K562 (cell line): ENCODE results near the gene CCDC106. TPM values are rescaled to one million over a fixed set of nuclear protein-coding genes. Genes with fewer than 3 reads are reported as not detected.

Experiments
- CREB1 ChIP-seq, 2 experiments: sonication (generic) in 1 of 2; formaldehyde crosslinking in 1 of 2; IDR thresholded peaks; 2 replicates each; pipeline versions ENCODE4 v1.6.1 to v1.8.0; 2012 to 2022; ENCODE audit warnings: inconsistent platforms in 1 of 2, mild to moderate bottlenecking in 1 of 2, missing genetic modification reagents in 1 of 2, moderate library complexity in 1 of 2
- DDX20 ChIP-seq: fragments of 450-650 bp; IDR thresholded peaks from 2 replicates; pipeline ENCODE4 v1.6.1; 2016; ENCODE audit warnings: missing genetic modification characterization, low read depth, mild to moderate bottlenecking, missing compliant biosample characterization, moderate library complexity
- DMBX1 ChIP-seq: fragments of 250-450 bp; sonication (Bioruptor Pico); IDR thresholded peaks from 2 replicates; pipeline ENCODE4 v1.8.0; 2022; ENCODE audit warnings: inconsistent platforms, mild to moderate bottlenecking, moderate library complexity, borderline replicate concordance
- ETV6 ChIP-seq, 3 experiments: fragments of 150-350 bp in 1 of 3; sonication (generic) in 1 of 3; formaldehyde crosslinking in 1 of 3; IDR thresholded peaks; 2 replicates each; pipeline versions ENCODE4 v1.6.1 to v1.8.0; 2014 to 2022; ENCODE audit warnings: borderline replicate concordance in 2 of 3, low read depth in 2 of 3, antibody characterized with exemption in 1 of 3, low read length in 1 of 3, mild to moderate bottlenecking in 1 of 3, missing genetic modification reagents in 1 of 3
- FOSL1 ChIP-seq: fragments of 200-800 bp; sonication (Bioruptor generic); conservative IDR thresholded peaks from 2 replicates; pipeline ENCODE4 v1.6.1; 2016; ENCODE audit warnings: missing genetic modification characterization, missing compliant biosample characterization
- FOXK1 ChIP-seq: sonication (generic); formaldehyde crosslinking; IDR thresholded peaks from 2 replicates; pipeline ENCODE4 v1.8.0; 2022; ENCODE audit warnings: missing genetic modification reagents, mild to moderate bottlenecking, borderline replicate concordance
- GMEB1 ChIP-seq: fragments of 250-450 bp; sonication (Bioruptor Pico); IDR thresholded peaks from 2 replicates; pipeline ENCODE4 v1.4.0; 2020; ENCODE audit warnings: mild to moderate bottlenecking
- GTF2E2 ChIP-seq: fragments of 200-800 bp; sonication (Bioruptor generic); IDR thresholded peaks from 2 replicates; pipeline ENCODE4 v1.6.1; 2016; ENCODE audit warnings: missing genetic modification characterization, missing compliant biosample characterization
- HDAC8 ChIP-seq: fragments of 450-650 bp; IDR thresholded peaks from 2 replicates; pipeline ENCODE4 v1.6.1; 2016; ENCODE audit warnings: mild to moderate bottlenecking, missing genetic modification characterization, moderate library complexity, missing compliant biosample characterization
- IFI16 ChIP-seq: fragments of 250-450 bp; sonication (Bioruptor Pico); IDR thresholded peaks from 2 replicates; pipeline ENCODE4 v2.1.2; 2022; ENCODE audit warnings: mild to moderate bottlenecking, inconsistent platforms
- ILF3 ChIP-seq: fragments of 450-650 bp; IDR thresholded peaks from 2 replicates; pipeline ENCODE4 v1.6.1; 2018; ENCODE audit warnings: antibody characterized with exemption, mild to moderate bottlenecking, moderate library complexity, borderline replicate concordance
- JUND ChIP-seq, 2 experiments: IDR thresholded peaks; 2 replicates in 1 of 2; 3 replicates in 1 of 2; pipeline ENCODE4 v1.6.1; 2011; ENCODE audit warnings: borderline replicate concordance in 2 of 2, low read depth in 2 of 2, low read length in 2 of 2, improper control_type of control experiment in 1 of 2, missing biosample characterization in 1 of 2, missing genetic modification characterization in 1 of 2, missing genetic modification reagents in 1 of 2
- KDM1A ChIP-seq, 2 experiments: fragments of 450-650 bp; IDR thresholded peaks; 2 replicates each; pipeline ENCODE4 v1.6.1; 2016; ENCODE audit warnings: mild to moderate bottlenecking in 2 of 2
- KDM5B ChIP-seq: fragments of 200-600 bp; sonication (generic); IDR thresholded peaks from 2 replicates; pipeline ENCODE4 v1.6.1; 2012; ENCODE audit warnings: low read depth, mild to moderate bottlenecking, moderate library complexity, low read length, control low read depth, inconsistent platforms; ENCODE audit not compliant: insufficient replicate concordance
- MYNN ChIP-seq, 2 experiments: sonication (generic); formaldehyde crosslinking in 1 of 2; IDR thresholded peaks; 2 replicates each; pipeline versions ENCODE4 v1.5.0 to v1.6.1; 2016 to 2020; ENCODE audit warnings: antibody characterized with exemption in 1 of 2, missing genetic modification reagents in 1 of 2
- NFIC ChIP-seq: fragments of 450-650 bp; IDR thresholded peaks from 2 replicates; pipeline ENCODE4 v1.6.1; 2017; ENCODE audit warnings: mild to moderate bottlenecking, inconsistent platforms
- PCBP1 ChIP-seq: fragments of 200-400 bp; formaldehyde crosslinking; IDR thresholded peaks from 2 replicates; pipeline ENCODE4 v1.6.1; 2018; ENCODE audit warnings: mild to moderate bottlenecking, low read depth, low read length; ENCODE audit not compliant: poor library complexity, severe bottlenecking
- RBFOX2 ChIP-seq: fragments of 200-400 bp; formaldehyde crosslinking; IDR thresholded peaks from 2 replicates; pipeline ENCODE4 v1.6.1; 2017; ENCODE audit warnings: low read depth, mild to moderate bottlenecking, low read length, moderate library complexity
- RCOR1 ChIP-seq, 2 experiments: IDR thresholded peaks; 2 replicates each; pipeline ENCODE4 v1.6.1; 2012; ENCODE audit warnings: low read depth in 2 of 2, low read length in 2 of 2, borderline replicate concordance in 1 of 2, improper control_type of control experiment in 1 of 2
- SNAPC5 ChIP-seq: fragments of 250-450 bp; sonication (Bioruptor Pico); IDR thresholded peaks from 2 replicates; pipeline ENCODE4 v1.8.0; 2021; ENCODE audit warnings: moderate library complexity, mild to moderate bottlenecking, inconsistent platforms
- SRSF1 ChIP-seq: fragments of 200-400 bp; formaldehyde crosslinking; IDR thresholded peaks from 2 replicates; pipeline ENCODE4 v1.6.1; 2017; ENCODE audit warnings: mild to moderate bottlenecking, low read depth, low read length, moderate library complexity
- UBTF ChIP-seq, 2 experiments: IDR thresholded peaks; 2 replicates each; pipeline ENCODE4 v1.6.1; 2012; ENCODE audit warnings: improper control_type of control experiment in 2 of 2, low read depth in 2 of 2, low read length in 2 of 2, borderline replicate concordance in 1 of 2
- ZEB2 ChIP-seq: fragments of 450-650 bp; IDR thresholded peaks from 2 replicates; pipeline ENCODE4 v1.6.1; 2016
- ZNF316 ChIP-seq: fragments of 450-650 bp; IDR thresholded peaks from 2 replicates; pipeline ENCODE4 v1.6.1; 2016
- polyA plus RNA-seq, 8 experiments: library from polyadenylated mRNA; depleted of rRNA in 4 of 8; stranded (reverse) in 5 of 8; unstranded in 3 of 8; fragments of >200 nt; fragmentation: Nextera tagmentation in 2 of 8; fragmentation: Illumina TruSeq in 1 of 8; extraction: Ambion mirVana in 2 of 8; extraction: Trizol in 1 of 8; gene quantifications; 2 replicates each; pipeline versions ENCODE4 v1.2.1 to v1.2.3, GENCODE V29; 2011 to 2014; ENCODE audit warnings: inconsistent platforms in 1 of 8, missing spikeins in 1 of 8
- total RNA-seq, 7 experiments: library from RNA; depleted of rRNA in 6 of 7; stranded (reverse); fragments of >200 nt in 6 of 7; fragmentation: Illumina TruSeq in 2 of 7; extraction: Trizol in 2 of 7; gene quantifications; 2 replicates each; pipeline versions ENCODE4 v1.2.1 to v1.2.3, GENCODE V29; 2011 to 2021; ENCODE audit warnings: low replicate concordance in 1 of 7

The CCDC106 gene
- total and polyA plus RNA-seq, 9 of the 15 experiments (the other 6 are each of a cell fraction or from before 2014, with no cell fraction given): 0.10 to 27.5 (median 15.0) TPM; not detected in 1

GRCh38 chr19:55599468-55599841, 48.6 kb upstream of the CCDC106 start, which contains the start of gene FIZ1 (continued):
- peak; percentile 26; the same call in 1 of the 2 replicates for TF ChIP-seq GMEB1
- peak; percentile 27 for TF ChIP-seq JUND (IDR thresholded peaks at IDR 0.05; ENCODE audit: borderline replicate concordance, low read depth, low read length)
- no peak; the same call in 2 of the 3 replicates for TF ChIP-seq JUND (tag; IDR thresholded peaks at IDR 0.05; ENCODE audit: borderline replicate concordance, low read depth, low read length)
- no peak for TF ChIP-seq ZEB2
- peak; percentile 70; the same call in 1 of the 2 replicates for TF ChIP-seq GTF2E2 (tag)
- TF ChIP-seq RBFOX2: peak; percentile 76
- TF ChIP-seq SNAPC5 (CRISPR knock-in tag): no peak
- no peak for TF ChIP-seq ZNF316
- TF ChIP-seq SRSF1: no peak
- TF ChIP-seq FOXK1 (CRISPR knock-in tag): 0 out of 2 replicates have a peak, but pooled peaks have one; percentile 46
- TF ChIP-seq RCOR1 (IDR thresholded peaks at IDR 0.05; ENCODE audit: borderline replicate concordance in 1 of 2, low read depth in 2 of 2, low read length in 2 of 2): 0 out of 4 replicates have a peak, but pooled peaks of 1 of the 2 experiments have one; percentile 9
- no peak for TF ChIP-seq UBTF (IDR thresholded peaks at IDR 0.05; ENCODE audit: borderline replicate concordance in 1 of 2, low read depth in 2 of 2, low read length in 2 of 2)
- no peak for TF ChIP-seq IFI16 (CRISPR knock-in tag)
- TF ChIP-seq DDX20 (tag): no peak
- TF ChIP-seq PCBP1: peak; percentile 18
- TF ChIP-seq NFIC: peak; percentile 68
- TF ChIP-seq ETV6 (IDR thresholded peaks at IDR 0.05; ENCODE audit: borderline replicate concordance in 1 of 2, low read depth in 2 of 2, low read length in 1 of 2): peak; percentile 70 to 77; a peak in 1 of 4 replicates
- TF ChIP-seq ETV6 (CRISPR knock-in tag; IDR thresholded peaks at IDR 0.05; ENCODE audit: borderline replicate concordance): no peak
- peak; percentile 4 for TF ChIP-seq KDM5B
- TF ChIP-seq DMBX1 (CRISPR knock-in tag): no peak
- TF ChIP-seq KDM1A (IDR thresholded peaks at IDR 0.05): no peak
- TF ChIP-seq MYNN (IDR thresholded peaks at IDR 0.05): 0 out of 2 replicates have a peak, but pooled peaks have one; percentile 29
- TF ChIP-seq MYNN (CRISPR knock-in tag; IDR thresholded peaks at IDR 0.05): no peak
- TF ChIP-seq HDAC8: no peak
- TF ChIP-seq ILF3: no peak
- peak; percentile 38; the same call in 1 of the 2 replicates for TF ChIP-seq FOSL1 (tag)
- TF ChIP-seq CREB1 (IDR thresholded peaks at IDR 0.05): peak; percentile 69
- peak; percentile 79 for TF ChIP-seq CREB1 (CRISPR knock-in tag; IDR thresholded peaks at IDR 0.05)
